ENCODE measurements around the gene PPP1R12B.
A peak's percentile ranks its signal among the peaks of the same experiment; 100 is the strongest.
"Not testable (repeated sequence)": the region's sequence is repeated elsewhere in the genome, so short reads cannot be mapped to it uniquely, and the experiment has no call there.

The PPP1R12B gene

DNA sequence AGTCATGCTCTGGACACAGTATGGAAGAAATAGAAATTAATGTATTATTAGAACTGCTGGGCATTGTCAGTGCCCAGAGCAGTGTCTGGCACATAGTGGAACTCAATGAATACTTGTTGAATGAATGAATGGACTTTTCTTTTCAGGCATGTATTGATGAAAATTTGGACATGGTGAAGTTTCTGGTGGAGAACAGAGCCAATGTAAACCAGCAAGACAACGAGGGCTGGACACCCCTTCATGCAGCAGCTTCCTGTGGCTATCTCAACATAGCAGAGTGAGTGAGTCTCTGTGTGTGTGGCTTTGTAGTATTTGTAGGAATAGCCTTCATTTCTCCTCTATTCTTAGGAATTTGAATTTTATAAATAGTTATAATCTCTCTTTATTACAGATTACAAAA lies 68.1 kb downstream of the PPP1R12B start:
- TF ChIP-seq POLR2A (IDR thresholded peaks at IDR 0.05; ENCODE audit: low read depth, low read length) (no peak), TAF1 (IDR thresholded peaks at IDR 0.05; ENCODE audit: borderline replicate concordance, low read depth, low read length) (no peak)
- DNase-seq (ENCODE audit: insufficient read length) (no peak), FAIRE-seq (no peak)

DNA sequence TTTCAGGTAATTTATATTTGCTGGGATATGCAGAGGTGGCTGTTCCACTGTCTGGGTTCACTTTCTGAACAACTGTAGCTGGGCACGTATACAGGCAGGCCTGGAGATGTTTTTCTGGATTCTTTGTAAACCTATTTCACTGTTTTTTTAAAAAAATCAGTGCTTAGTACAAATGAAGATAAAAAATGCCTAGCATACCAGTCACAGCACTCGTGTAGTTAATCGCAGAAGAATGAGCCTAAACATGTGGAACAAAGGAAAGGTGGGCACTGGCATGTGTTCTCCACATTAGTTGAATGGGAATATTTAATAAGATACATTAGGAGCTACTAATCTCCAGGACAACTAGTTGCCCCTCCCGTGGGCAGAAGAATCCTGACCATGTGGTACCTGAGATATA lies 68.6 kb downstream of the PPP1R12B start:
- DNase-seq (ENCODE audit: insufficient read length); FAIRE-seq: not testable (repeated sequence)

DNA sequence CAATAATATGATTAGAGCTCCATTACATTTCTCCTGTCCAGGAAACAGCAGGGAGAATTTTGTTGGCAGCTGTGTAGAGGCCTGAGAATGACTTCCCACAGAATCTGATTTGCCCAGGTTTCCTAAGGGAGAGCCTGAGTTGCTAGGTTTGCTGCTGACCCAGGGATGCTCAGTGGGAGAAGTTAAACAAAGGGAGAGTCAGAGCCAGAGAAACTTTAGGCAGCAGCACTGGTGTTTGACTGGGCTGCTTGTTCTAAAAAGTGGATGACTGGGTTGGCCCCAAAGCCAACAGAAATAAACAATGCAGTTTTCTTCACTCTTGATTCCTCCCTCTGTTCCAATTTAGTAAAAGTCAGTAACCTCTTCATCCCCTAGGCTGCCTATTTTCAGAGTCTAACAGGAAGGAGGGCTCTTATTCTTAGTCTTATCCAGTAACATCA lies 69.3 kb downstream of the PPP1R12B start:
- not testable (repeated sequence) for FAIRE-seq; DNase-seq (ENCODE audit: insufficient read length)

DNA sequence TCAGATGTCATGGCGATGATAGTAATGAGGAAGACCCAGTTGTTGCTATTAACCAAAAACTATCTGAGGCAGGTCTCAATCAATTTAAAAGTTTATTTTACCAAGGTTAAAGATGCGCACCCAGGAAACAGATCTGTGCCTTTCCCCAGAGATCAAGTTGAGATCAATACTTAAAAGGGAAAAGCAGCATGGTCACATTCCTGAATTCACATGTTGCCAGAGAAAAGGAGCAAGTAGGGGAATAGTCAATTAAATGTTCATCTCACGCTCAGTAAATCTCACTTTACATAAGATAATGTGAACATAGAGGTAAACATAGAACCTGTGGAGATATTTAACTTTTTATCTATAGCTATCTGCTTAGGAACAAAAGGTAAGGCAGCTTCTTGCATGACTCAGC lies 71.2 kb downstream of the PPP1R12B start:
- not testable (repeated sequence) for FAIRE-seq; DNase-seq (ENCODE audit: insufficient read length)

DNA sequence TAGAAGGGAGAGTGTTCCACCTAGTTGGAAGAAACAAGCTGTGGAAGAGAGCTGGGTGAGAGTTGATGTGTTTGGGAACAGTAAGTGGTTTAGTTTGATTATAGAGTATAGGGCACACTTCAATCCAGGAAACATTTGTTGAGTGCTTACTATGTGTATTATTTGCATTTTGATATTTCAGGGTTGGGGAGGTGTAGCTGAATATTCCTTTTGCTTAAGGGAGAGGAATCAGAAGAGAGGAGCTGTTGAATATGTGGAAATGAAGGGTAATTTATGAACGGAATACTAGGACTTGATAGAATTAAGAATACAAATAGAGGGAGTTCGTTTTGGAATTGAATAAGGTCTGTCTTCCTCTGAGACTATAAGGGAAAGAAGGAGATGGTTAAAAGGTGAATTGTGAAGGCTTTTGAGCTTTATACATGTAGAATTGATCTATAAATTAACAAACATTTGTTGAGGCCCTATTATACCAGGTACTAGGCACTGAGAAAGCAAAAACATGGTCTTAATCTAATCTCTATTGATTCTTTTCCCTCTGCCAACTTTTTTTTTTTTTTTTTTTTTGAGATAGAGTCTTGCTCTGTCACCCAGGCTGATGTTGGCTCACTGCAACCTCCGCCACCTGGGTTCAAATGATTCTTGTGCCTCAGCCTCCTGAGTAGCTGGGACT lies 72.1 kb downstream of the PPP1R12B start:
- FAIRE-seq = peak; percentile 5
- DNase-seq (ENCODE audit: insufficient read length) = not testable (repeated sequence)

DNA sequence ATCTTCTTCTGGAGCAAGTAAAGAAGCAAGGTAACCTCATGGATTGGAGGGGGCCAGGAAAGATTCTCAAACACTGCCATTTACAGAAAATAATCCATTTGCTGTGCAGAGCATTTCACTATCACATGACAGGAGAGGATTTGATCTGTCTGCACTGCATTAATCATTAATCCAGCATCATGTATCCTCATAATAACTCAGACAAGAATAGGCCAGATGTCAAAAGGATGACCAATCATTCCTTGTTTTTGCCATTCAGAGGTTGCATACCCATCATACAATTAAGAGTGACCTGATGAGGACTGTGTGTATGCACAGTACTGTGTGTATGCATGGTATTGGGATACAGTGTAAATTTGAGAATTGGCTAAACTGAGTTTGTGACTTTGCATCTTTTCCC lies 74.2 kb downstream of the PPP1R12B start:
- DNase-seq (ENCODE audit: insufficient read length); FAIRE-seq: not testable (repeated sequence)

DNA sequence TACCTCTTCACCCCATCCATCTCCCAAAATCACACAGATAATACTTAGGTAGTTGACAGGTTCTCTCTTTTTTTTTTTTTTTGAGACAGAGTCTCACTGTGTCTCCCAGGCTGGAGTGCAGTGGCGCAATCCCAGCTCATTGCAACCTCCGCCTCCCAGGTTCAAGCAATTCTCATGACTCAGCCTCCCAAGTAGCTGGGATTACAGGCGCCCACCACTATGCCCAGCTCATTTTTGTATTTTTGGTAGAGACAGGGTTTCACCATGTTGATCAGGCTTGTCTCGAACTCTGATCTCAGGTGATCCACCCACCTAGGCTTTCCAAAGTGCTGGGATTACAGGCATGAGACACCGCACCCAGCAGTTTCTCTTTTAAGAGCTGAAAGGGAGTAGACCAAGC lies 75.8 kb downstream of the PPP1R12B start:
- not testable (repeated sequence) for DNase-seq (ENCODE audit: insufficient read length); FAIRE-seq

DNA sequence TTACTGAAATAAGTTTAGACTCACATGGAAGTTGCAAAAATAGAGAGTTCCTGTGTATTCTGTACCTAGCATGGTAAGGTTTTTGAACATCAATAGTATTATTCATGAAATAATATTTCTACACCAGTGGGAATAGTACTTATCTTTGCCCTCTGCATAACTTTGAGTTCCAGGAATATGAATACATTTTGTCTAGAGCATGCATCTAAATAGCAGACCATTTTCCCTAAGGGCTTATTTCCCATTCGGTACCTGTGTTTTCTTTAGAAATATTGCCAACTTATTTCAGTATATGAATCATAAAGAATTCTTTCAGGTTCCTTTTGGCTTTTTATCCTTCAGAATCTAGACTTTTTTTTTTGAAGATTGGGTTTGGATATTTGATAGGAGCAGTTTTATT lies 81.6 kb downstream of the PPP1R12B start:
- not testable (repeated sequence) for DNase-seq (ENCODE audit: insufficient read length); FAIRE-seq

DNA sequence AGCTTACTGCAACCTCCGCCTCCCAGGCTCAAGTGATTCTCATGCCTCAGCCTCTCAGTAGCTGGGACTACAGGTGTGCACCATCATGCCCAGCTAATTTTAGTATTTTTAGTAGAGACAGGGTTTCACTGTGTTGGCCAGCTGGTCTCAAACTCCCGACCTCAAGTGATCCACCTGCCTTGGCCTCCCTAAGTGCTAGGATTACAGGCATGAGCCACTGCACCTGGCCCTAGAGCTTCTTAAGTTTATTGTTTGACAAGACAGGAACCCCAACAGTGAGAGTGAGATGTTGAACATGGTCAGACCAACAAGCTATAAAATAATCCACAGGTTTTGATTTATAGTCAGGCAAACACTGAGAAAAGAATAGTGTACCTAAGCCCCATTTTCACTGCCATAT lies 83.8 kb downstream of the PPP1R12B start:
- not testable (repeated sequence) for FAIRE-seq; DNase-seq (ENCODE audit: insufficient read length)

DNA sequence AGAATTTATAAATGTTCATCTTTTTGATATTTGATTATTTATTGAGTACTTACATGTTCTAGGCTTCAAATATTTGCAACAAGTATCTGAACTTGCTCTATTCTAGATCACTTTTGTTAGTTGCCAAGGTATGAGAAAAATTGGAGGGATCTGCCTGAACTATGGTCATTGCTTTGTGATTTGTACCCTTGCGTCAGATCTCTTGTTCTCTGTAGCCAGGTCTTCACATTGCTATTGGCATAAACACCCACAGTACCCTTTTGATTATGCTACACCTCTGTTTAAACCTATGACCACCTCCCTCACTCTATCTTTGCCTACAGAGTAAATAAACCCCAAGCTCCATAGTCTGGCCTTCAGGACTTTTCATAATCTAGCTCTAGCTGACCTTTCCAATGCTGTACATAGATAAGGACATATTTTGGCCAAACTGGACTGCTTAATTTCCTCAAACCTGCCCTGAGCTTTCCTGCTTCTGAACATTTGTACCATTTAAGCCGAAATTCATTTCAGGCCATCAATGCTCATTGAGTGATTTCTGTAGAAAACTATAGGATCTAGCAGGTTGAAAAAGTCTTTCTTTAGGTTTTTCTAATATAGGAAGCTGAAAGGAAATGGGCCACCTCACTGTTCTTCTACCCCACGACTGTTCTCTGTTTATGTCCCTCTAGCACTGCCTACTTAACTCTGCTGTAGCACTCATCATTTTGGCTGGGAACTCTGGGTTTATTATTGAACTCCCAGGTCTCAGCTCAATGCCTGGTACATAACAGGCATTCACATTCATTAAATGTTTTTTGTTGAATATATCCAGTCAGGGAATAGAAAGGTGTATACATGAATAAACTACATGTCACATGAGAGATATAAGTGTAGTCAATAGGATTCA lies 84.9 kb downstream of the PPP1R12B start:
- FAIRE-seq (no peak), DNase-seq (ENCODE audit: insufficient read length) (no peak)
- TF ChIP-seq POLR2A (IDR thresholded peaks at IDR 0.05; ENCODE audit: low read depth, low read length) = no peak
- TF ChIP-seq POLR2AphosphoS5 (IDR thresholded peaks at IDR 0.05; ENCODE audit: low read depth, low read length) = no peak
- no peak for TF ChIP-seq TAF1 (IDR thresholded peaks at IDR 0.05; ENCODE audit: borderline replicate concordance, low read depth, low read length)

DNA sequence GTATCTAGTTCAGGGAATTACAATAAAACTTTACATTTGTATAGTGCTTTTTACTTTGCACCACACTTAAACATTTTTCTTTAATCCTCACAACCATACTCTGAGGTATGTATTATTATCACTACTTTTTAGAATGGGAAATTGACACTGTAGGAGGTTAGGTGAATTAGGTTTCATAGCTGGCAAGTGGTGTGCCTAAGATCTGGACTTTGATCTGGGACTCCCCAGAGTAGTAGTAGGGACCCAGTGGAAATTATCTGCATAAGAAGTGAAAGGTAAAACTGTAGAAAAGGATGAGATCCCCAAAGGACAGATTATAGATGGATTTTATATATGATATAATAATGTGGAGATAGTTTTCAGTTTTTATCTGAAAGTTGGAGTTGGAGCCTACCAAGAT lies 85.6 kb downstream of the PPP1R12B start:
- DNase-seq (ENCODE audit: insufficient read length) (no peak), FAIRE-seq (no peak)
- TF ChIP-seq TAF1 (IDR thresholded peaks at IDR 0.05; ENCODE audit: borderline replicate concordance, low read depth, low read length) = no peak
- no peak for TF ChIP-seq POLR2A (IDR thresholded peaks at IDR 0.05; ENCODE audit: low read depth, low read length)
- no peak for TF ChIP-seq POLR2AphosphoS5 (IDR thresholded peaks at IDR 0.05; ENCODE audit: low read depth, low read length)

DNA sequence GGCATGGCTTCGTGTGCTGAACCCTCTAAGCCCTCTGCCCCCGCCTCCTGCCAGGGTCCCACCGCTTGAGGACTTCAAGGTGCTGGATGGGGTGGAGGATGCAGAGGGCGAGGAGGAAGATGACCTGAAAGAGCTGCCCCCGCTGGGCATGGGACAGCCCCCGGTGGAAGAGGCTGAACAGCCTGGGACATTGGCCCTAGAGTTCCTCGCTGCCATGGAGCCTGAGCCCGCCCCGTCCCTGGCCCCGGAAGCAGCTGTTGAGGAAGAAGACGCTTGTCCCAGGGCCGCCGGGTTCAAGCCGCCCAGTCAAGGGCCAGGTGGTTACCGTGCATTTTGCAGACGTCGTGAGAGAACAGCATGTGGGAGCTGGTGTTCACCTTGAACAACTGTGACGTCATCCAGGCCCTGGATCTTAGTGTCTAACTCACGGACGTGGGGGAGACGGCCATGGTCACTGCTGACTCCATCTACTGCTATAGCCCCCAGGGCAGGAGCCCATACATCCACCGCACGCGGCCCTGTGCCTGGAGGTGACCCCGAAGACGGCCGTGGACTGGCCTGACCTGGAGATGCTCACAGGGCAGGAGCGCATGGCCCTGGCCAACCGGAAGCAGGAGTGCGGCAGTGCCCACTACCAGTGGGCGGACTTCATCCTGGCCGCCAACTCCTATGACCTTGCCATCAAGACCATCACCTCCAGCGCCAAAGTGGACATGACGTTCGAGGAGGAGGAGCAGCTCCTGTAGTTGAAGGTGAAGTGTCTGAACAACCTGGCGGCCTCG lies 90.1 kb downstream of the PPP1R12B start:
- TF ChIP-seq POLR2A (IDR thresholded peaks at IDR 0.05; ENCODE audit: low read depth, low read length) = no peak
- no peak for TF ChIP-seq POLR2AphosphoS5 (IDR thresholded peaks at IDR 0.05; ENCODE audit: low read depth, low read length)
- TF ChIP-seq TAF1 (IDR thresholded peaks at IDR 0.05; ENCODE audit: borderline replicate concordance, low read depth, low read length) = no peak
- DNase-seq (ENCODE audit: insufficient read length) = no peak
- no peak for FAIRE-seq

DNA sequence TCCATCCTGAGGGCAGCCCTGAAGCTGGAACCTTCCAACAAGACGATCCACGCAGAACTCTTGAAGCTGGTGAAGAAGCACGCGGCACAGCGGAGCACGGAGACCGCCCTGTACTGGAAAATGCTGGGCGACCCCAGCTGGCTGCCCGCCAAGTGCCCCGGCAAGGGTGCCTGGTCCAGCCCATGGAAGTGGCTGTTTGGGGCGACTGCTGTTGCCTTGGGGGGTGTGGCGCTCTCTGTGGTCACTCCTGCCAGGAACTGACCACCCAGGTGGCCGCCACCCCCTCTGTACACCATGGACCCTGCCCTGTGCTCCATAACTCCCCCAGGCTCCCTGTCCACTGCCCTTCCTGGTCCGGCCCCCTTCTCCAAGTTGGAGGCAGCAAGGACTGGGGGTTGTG lies 90.8 kb downstream of the PPP1R12B start:
- no peak for TF ChIP-seq TAF1 (IDR thresholded peaks at IDR 0.05; ENCODE audit: borderline replicate concordance, low read depth, low read length)
- no peak for TF ChIP-seq POLR2A (IDR thresholded peaks at IDR 0.05; ENCODE audit: low read depth, low read length)
- TF ChIP-seq POLR2AphosphoS5 (IDR thresholded peaks at IDR 0.05; ENCODE audit: low read depth, low read length) = no peak
- DNase-seq (ENCODE audit: insufficient read length) (no peak), FAIRE-seq (no peak)

DNA sequence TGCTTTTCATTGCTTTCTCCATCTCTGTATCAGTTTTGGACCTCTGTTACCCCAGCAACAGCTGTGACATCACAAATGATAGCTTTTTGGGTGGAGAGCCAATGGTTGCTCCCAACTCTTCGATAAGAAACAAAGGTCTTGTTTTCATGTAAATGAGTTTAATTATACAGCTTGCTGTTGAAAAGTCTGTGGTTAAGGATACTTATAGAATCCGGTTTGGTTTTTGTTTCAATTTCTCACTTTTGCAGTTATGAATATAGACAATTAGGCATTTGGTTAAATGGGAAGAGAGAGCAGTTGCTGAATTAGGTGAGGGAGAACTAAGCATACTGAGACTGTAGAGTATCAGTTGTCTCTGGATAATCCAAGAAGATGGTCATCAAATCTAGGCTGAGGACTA lies 99.6 kb downstream of the PPP1R12B start:
- not testable (repeated sequence) for FAIRE-seq; DNase-seq (ENCODE audit: insufficient read length)

DNA sequence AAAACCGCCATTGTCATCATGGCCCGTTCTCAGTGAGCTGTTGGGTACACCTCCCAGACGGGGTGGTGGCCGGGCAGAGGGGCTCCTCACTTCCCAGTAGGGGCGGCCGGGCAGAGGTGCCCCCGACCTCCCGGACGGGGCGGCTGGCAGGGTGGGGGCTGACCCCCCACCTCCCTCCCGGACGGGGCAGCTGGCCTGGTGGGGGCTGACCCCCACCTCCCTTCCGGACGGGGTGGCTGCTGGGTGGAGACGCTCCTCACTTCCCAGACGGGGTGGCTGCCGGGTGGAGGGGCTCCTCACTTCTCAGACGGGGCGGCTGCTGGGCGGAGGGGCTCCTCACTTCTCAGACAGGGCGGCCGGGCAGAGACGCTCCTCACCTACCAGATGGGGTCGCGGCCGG lies 103.1 kb downstream of the PPP1R12B start:
- not testable (repeated sequence) for DNase-seq (ENCODE audit: insufficient read length); FAIRE-seq

Data from GM12892 (cell line).